Left lobe of liver (tissue), 2 donors: ENCODE data around the gene GALR2. TPM values are rescaled to one million over a fixed set of nuclear protein-coding genes. Genes with fewer than 3 reads are reported as not detected.

Experiments used
- ATAC-seq: fragments of 200-7000 bp; cut with Tn5 transposase; one replicate; pipeline ENCODE4 v1.9.1; 2020; ENCODE audit warnings: mild to moderate bottlenecking, moderate library complexity
- DNase-seq: peaks from one replicate; pipeline ENCODE4 v3.0.0-alpha.2; 2020; ENCODE audit warnings: low spot score
- total RNA-seq: library from RNA; stranded (reverse); gene quantifications from one replicate; pipeline ENCODE4 v1.2.1, GENCODE V29; 2021
- donor health status: DM: no; HTN: no; CAD: no; lungs with moderate emphysema.
- donor health status: DM: no; HTN: yes; CAD: no.

The GALR2 gene
- total RNA-seq, 1 donor from 2014 or later = not detected

DNA sequence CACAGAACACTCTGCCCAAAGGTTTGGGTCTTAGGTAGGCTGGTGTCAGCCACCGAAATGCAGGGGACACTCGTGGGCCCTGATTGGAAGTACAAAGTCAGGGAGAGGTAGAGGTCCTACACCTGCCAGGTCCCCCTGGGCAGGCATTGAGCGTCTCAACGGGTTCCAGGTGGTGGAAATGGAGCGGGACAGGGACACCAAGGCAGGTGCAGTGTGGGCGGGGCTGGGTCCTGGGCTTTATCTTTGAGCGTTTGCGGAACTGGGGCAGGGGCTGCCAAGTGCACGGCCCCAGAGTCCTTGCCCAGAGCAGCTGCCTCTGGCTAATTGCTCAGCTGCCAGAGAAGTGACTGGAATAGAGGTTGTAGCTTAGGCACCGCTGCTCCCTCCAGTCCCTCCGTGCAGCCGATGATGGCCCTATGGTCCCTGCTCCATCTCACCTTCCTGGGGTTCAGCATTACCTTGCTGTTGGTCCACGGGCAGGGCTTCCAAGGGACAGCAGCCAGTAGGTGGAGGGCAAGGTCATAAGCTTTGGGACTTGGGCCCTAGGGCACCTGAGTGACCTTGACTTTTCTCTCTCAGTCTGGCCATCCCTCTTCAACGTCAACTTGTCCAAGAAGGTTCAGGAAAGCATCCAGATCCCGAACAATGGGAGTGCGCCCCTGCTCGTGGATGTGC, 4.4 kb downstream of the GALR2 start, which contains the start of gene ZACN:
ZACN (plus strand) TSS at position 323 of the 675 bp plus-strand sequence; CDS start at position 406, 83 bp downstream.
- no peak for ATAC-seq
- DNase-seq = no peak

DNA sequence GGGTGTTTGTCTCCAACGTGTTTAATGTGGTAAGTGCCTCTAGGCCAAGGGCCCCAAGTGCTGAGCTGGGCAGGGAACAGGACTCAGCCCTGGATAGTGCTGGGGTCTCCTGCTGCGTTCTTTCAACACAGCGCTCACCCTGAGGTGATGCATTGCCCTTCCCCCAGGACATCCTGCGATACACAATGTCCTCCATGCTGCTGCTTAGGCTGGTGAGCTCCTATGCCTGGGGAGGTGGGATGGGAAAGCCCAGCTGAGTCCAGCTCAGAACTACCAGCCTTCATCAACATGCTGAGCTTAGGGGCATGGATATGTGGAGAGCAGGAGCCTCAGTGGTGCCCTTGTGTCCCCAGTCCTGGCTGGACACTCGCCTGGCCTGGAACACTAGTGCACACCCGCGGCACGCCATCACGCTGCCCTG, 5.0 kb downstream of the GALR2 start:
- DNase-seq = no peak
- ATAC-seq = peak; percentile 9

DNA sequence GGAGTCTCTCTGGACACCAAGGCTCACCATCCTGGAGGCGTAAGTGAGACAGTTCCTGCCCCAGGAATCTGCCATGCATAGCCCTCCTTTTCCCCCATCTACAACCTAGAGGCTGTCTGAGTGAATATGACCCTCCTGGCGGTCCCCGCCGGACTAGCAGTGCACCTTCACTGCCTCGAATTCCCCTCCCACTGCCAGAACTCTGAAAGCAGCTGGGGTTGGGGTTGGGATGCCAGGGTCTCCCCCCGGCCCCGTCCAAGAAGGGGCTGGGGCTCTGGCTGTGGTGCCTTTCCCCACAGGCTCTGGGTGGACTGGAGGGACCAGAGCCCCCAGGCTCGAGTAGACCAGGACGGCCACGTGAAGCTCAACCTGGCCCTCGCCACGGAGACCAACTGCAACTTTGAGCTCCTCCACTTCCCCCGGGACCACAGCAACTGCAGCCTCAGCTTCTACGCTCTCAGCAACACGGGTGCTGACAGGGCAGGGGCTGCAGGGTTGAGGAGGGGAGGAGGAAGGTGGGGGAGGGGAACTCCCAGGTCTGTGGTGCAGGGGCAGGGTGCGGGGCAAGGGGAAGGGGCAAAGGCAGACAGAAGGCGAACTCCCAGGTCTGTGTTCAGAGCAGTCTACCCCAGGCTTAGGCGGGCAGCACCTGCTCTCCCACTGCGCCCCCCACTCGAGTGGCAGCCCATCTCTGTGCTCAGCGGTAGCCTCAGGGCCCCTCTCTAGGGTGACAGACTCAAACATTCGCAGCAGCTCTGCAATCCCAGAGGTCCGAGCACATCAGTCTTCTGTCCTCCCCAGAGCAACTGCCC, 5.6 kb downstream of the GALR2 start:
- DNase-seq = no peak
- ATAC-seq = peak; percentile 3

DNA sequence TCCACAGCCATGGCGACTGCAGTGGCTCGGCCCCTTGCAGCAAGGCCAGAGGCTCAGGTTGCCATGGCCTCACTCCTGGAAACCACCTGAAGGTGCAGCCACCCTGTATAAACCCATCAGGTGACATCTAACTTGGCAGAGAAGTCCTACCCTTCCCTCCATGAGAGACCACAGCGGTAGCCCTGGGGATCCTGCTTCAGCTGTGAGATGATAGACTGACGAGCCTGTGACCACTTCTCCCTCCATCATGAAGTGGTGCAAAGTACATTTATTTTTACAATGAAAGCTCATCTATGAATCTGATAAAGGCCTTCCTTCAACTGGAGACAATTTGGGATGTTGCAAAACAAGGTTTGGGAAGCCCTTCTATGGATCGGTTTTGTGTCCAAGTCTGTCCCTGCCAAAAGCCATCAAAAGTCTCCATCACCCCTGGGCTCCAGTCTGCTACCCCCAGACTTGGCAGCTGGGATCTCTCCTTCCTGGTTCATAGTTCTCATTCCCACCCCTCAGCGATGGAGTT, 6.2 kb downstream of the GALR2 start:
- ATAC-seq = peak; percentile 4
- DNase-seq = no peak

DNA sequence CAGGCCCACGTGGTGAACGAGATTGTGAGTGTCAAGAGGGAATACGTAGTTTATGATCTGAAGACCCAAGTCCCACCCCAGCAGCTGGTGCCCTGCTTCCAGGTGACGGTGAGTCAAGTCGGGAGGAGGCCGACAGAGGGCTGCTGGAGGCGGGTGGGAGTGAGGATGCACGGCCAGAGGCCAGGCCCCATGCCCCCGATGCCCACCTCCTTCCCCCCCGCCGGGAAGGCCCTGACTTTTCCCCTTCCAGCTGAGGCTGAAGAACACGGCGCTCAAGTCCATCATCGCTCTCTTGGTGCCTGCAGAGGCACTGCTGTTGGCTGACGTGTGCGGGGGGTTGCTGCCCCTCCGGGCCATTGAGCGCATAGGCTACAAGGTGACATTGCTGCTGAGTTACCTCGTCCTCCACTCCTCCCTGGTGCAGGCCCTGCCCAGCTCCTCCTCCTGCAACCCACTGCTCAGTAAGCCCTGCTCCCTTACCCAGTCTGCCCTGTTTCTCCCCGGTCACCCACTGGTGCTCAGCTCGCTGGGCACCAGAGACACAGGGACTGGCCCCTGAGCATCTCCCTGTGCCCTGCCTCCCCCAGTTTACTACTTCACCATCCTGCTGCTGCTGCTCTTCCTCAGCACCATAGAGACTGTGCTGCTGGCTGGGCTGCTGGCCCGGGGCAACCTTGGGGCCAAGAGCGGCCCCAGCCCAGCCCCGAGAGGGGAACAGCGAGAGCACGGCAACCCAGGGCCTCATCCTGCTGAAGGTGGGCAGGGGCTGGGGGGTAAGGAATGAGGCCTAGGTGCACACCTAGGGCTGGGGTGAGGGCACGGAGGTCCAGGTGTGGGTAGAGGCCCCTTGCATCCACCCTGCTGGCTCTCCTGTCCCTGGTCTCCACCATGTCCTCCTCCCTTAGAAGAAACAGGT, 7.0 kb downstream of the GALR2 start:
- DNase-seq (no peak), ATAC-seq (peak; percentile 5)

DNA sequence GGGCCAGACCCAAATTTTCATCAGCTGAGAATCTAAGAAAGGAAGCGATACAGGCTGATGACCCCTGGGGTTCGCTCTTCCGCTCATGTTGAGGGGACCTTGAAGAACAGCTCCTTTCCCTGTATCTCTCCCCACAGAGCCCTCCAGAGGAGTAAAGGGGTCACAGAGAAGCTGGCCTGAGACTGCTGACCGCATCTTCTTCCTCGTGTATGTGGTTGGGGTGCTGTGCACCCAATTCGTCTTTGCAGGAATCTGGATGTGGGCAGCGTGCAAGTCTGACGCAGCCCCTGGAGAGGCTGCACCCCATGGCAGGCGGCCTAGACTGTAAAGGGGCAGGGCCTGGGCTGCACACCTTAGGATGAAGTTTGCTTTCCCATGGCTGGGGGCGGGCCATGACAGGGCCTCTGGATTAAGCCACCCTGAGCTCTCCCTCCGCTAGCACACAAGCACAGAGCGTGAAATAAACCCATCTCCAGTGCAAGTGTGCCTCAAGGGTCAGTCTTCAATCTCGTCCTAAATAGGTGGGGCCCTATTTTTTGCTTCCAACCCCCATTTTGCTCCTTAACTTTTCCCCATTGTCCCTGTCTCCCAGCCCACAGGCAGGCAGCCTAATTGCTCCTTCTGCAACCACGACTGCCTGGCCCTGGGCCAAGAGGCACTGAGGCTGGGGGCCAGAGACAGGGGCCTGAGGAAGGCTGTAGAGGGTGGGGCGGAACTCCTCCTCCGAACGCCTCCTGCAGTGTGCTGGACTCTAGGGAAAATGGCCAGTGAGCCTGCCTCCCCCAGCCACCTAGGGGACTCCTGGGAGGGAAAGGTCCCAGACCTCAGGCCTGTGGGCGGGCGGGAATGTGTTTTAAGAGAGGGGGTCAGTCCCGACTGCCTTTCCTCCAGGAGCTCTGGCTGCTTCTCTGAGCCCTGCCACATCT, 8.0 kb downstream of the GALR2 start:
- DNase-seq (no peak), ATAC-seq (no peak)

DNA sequence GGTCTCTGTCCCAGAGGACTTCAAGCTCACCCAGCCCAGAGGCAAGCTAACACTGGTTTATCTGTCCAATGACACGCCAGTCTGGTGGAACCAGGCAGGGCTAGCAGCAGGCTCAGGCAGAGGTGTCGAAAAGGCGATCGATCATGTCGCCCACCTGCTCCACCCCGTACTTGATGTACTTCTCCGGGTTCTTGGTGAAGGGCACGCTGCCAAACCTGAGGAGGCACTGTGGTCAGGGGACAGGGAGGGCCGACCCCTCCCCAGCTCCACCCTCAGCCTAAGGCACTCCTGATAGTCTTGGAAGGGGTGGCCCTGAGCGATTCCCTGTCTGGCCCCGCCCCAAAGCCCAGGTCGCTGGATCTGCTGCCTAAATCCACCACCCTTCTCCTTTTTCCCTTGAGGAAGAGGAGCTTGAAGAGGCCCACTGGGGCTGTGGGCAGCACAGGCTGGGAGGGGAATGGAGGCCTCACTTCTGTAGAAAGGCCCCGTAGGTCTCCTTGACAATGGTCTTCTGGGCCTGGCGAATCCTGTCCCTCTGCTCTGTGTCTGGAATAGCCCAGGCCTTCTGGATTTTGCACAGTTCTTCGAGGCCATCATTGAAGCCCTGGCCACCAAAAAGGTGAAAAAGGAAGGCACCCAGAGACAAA, 9.1 kb downstream of the GALR2 start:
- DNase-seq (no peak), ATAC-seq (no peak)

DNA sequence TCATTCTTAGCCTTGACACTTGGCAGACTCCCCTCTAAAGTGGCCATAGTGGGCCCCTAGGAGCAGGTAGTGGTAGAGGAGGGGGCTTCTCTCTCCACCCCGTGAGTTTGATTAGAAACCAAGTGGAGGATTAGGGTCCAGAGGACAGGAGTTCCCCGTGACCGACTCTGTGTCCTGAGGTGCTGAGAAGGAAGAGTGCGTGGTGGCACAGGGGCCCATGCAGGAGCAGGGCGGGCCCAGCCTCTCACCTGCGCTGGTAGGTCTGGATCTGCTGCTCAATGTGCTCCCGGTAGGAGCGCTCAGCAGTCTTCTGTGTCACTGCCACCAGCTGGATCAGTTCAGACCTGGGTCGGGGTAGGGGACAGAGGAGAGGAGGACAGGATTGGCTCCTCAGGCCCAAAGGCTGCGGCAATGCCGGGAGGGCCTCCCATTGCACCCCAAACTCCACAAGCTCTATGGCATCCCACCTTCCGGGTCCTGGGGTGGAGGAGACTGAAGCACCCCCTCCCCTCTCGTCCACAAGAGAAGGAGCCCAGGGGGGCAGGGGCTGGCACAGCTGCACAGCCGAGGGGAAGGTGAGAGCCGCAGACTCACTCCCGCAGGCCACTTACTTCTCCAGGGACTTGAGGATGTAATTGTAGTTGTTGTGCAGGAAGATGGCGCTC, 10.6 kb downstream of the GALR2 start:
- DNase-seq = no peak
- ATAC-seq = no peak

DNA sequence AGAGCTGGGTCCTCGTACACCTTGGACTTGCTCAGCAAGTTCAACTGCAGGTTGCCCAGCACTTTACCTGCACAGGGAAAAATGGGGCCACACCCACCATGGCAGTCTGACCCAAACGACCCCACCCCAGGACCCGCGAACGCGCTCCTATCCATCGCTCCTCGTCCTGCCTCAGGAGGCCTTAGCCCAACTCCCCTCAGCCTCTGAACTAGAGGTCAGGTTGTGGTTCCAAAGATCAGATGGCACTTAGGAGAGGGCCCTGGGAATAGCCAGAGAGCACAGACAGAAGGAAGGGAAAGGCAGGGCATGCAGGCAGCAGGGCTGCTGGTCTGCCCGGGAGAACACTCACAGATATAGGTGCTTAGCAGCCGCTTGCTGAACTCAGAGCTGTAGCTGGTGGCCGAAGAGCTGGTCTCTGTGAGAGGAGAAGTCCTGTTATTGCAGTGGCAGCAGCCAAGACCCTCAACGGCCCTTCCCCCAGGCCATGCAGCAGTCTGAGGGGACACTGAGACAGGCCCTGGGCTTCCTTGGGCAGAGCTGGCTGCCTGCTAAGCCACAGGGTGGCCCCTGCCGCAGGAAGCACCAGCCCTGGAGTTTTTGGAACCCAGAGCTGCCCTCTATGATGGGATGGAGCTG, 11.3 kb downstream of the GALR2 start:
- ATAC-seq (no peak), DNase-seq (no peak)

DNA sequence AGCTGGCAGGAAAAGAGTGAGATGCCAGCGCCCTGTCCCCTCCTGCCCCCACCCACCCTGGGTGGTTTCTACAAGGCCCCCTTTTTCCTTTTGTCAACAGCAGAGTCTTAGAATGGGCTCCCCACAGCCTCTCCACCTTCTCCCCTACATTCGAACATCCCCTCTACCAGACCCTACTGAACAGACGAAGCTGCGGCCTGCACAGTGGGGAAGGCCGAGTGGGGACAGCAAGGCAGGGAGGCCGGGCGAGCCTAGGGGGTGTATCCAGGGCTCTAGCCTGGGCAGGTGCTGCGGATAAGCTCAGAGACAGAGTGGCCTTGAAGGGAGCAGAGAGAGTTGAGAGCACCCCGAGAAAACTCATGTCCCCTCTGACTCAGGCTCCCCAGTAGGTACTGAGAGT, 11.8 kb downstream of the GALR2 start:
- no peak for ATAC-seq

DNA sequence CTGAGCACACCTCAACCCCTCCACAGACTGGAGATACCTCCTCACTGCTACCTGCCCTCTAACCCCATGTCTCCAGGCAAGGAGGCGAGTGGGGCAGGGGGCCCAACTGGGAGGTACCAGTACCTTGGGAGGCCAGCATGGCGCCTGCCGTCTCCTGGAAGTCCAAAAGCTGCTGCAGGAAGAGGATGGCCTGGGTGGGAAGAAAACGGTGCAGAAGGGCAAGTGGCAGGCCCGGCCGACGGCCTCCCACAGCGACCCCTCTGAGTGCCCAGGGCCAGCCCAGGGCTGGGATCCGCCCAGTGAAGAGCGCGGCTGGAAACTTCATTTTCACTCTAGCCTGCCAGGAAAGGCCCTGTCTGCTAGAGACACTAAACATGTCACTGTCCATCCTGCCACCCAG, 12.9 kb downstream of the GALR2 start:
- DNase-seq (no peak), ATAC-seq (no peak)

More for the DNA sequence above, 11.8 kb downstream of the GALR2 start:
- DNase-seq = no peak

DNA sequence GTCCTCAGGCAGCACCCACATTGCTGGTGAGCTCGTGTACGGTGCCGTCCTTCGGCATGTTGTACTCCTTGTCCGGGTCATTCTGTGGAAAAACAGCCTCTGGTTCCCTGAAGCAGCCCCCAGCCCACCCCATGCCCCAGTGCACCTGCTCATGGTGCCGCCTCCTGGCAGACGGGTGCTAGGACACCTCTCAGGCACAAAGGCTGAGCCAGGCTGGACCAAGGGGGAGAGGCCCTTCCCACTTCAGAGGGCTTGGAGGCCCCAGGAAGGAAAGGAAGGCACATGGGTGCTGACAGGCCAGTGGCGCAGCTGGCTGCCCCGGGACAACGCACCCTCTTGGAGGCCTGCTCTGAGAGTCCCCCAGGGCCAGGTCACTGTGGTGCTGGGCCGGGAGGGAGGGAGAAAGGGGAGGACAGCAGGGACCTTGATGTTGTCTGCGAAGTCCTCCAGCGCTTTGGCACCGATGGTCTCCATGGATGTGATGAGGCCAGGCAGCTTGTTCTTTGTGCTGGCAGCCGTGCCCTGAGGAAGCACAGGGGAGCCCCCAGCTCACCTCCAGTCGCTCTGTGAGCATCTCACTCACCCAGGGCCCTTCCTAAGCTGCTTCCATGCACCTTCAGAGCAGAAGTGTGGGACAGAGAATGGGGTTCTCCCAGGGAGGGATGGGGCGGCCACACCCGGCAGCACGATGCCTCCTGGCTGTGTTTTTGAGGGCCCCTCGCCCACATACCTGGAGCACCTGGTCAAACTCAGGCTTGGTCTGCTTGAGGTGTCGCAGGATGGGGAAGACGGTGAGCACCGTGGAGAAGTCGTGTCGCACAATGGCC, 13.7 kb downstream of the GALR2 start:
- DNase-seq = no peak
- ATAC-seq = no peak

DNA sequence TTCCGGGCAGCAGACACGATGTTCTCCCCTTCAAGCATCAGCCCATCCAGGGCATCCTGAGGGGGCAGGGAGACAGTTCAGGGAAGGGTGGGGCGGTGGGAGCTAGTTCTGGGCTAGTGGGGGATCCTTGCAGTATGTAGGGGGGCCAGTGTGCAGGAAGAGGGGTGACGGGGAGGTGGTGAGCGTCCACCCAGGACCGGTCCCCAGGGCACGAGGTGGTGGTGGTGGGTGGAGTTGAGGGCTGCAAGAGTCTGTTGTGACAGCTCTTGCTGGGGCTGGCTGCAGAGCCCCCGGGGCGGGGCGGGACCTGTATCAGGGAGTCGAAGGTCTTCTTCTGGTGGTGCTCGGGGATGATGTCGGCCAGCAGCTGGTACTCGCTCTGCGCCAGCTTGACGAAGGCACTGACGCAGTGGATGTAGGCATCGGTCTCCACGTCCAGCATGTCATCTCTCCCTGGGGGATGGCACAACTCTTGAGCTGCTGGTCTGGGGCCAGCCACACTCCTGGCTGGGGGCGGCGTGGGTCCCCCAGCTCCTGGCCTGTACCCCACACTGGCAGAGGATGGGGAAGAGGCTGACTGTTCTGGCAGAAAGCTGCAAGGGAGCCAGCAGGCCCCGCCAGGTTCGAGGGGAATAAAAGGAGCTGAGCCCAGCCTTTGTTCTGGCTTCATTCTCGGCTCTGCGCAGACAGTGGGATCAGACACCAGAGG, 14.4 kb downstream of the GALR2 start:
- DNase-seq (no peak), ATAC-seq (no peak)

DNA sequence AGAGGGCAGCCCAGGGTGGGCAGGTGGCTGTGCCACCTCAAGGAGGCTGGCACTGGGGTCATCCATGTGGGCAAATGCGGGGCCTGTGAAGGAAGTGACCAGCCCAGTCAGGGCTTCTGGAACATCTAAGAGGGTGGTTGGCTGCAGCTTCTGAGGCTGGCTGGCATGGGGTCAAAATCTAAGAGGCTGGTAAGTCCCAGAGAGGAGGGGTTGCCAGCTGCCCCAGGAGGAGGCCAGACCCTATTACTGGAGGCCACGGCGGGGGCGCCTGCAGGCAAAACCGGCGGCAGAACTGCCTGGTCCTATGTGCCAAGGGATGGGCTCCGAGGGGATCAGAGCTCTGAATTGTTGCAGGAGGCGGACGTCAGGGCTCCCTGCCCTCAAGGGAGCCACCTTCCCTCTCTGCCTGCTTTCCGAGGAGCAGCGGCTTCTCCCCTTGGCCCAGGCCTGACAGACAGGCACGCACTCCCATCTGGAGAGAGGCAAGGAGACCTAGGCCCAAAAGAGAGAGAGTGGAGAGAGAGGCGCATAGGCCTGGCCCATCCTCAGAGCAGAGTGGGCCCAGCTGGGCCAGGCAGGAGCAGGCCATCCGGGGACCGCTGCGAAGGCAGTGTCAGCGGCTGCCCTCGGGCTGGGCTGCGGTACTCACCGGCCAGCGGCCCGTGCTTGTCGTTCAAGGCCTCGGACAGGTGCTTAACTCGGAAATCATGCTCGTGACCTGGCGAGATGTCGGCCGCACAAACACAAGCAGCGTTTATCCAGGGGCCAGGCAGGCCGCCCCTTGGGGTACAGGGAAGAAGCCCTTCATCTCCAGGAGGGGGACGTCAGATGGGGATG, 15.3 kb downstream of the GALR2 start:
- DNase-seq = no peak
- no peak for ATAC-seq

DNA sequence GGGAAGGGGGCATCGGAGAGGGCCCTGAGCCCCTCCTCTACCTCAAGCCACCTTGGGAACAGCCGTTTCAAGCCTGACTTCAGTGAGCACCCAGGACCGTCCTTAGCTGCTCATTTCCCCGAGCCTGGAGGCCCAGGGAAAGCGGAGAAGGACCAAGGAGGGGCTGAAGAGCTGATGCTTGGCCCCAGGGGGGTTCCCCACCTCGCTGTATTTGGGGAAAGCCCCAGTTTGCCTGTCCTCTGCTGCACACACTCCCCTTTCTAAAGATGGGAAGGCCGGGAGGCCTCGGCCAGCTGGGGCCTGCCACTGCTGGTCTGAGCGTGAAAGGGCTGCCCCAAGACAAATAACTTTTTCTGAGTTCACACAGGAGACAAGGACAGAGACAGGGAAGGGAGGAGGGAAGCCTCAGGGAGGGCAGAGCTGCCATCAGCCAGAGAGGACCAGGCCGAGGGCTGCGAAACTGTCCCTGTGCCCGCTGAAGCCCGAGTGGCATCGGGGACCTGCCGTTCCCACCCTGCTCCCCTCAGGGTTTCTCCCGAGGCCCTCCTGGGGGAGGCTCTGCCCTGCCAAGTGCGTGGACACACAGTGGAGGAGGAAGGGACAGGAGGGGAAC, 16.0 kb downstream of the GALR2 start:
- DNase-seq (no peak), ATAC-seq (no peak)
